Calu3 (cell line): ENCODE measurements around the gene PLP1. TPM values are rescaled to one million over a fixed set of nuclear protein-coding genes. Genes with fewer than 3 reads are reported as not detected.

Experiments
- BruUV-seq: library from RNA; stranded (reverse); fragments of 400-500 nt; replicated peaks from 2 replicates; lab custom pipeline; 2021; lab: Mats Ljungman, UMichigan
- CTCF ChIA-PET: fragments of 300-600 bp; sonication (Branson Sonifier 250); formaldehyde crosslinking; loops from one replicate; lab custom pipeline; 2022; ENCODE audit warnings: antibody characterized with exemption; lab: Charles Lee
- DNase-seq: peaks from one replicate; pipeline ENCODE4 v3.0.0; 2022
- H3K27ac Mint-ChIP-seq: one replicate; pipeline ENCODE4 v1.8.0; 2022; ENCODE audit warnings: mixed read lengths; ENCODE audit not compliant: unreplicated experiment
- H3K27me3 Mint-ChIP-seq: one replicate; pipeline ENCODE4 v1.8.0; 2022; ENCODE audit warnings: mixed read lengths; ENCODE audit not compliant: unreplicated experiment
- H3K36me3 Mint-ChIP-seq: one replicate; pipeline ENCODE4 v1.8.0; 2022; ENCODE audit warnings: mild to moderate bottlenecking, moderate library complexity, mixed read lengths; ENCODE audit not compliant: insufficient read depth, unreplicated experiment
- H3K4me1 Mint-ChIP-seq: one replicate; pipeline ENCODE4 v1.8.0; 2022; ENCODE audit warnings: mild to moderate bottlenecking, low read depth, mixed read lengths; ENCODE audit not compliant: unreplicated experiment
- H3K4me3 Mint-ChIP-seq: one replicate; pipeline ENCODE4 v1.8.0; 2022; ENCODE audit warnings: mild to moderate bottlenecking, low read depth, moderate library complexity, mixed read lengths; ENCODE audit not compliant: unreplicated experiment
- H3K9me3 Mint-ChIP-seq: one replicate; pipeline ENCODE4 v1.8.0; 2022; ENCODE audit warnings: low read depth, mixed read lengths; ENCODE audit not compliant: unreplicated experiment
- intact Hi-C: fragments of 100-400 bp; cut with micrococcal nuclease; formaldehyde crosslinking; loops from one replicate; pipeline ENCODE4 v1.10.0; 2022; ENCODE audit not compliant: unreplicated experiment
- total RNA-seq: library from RNA; stranded (reverse); gene quantifications from 2 replicates; pipeline ENCODE4 v1.2.3, GENCODE V29; 2022
- TF ChIP-seq, protein P1 (sequence below): fragments of 200-600 bp; IDR thresholded peaks from one replicate; pipeline ENCODE4 v1.8.0; 2022; ENCODE audit warnings: antibody characterized with exemption; ENCODE audit not compliant: unreplicated experiment

Gene PLP1
- total RNA-seq, 1 experiment from 2014 or later, result not detected

DNA sequence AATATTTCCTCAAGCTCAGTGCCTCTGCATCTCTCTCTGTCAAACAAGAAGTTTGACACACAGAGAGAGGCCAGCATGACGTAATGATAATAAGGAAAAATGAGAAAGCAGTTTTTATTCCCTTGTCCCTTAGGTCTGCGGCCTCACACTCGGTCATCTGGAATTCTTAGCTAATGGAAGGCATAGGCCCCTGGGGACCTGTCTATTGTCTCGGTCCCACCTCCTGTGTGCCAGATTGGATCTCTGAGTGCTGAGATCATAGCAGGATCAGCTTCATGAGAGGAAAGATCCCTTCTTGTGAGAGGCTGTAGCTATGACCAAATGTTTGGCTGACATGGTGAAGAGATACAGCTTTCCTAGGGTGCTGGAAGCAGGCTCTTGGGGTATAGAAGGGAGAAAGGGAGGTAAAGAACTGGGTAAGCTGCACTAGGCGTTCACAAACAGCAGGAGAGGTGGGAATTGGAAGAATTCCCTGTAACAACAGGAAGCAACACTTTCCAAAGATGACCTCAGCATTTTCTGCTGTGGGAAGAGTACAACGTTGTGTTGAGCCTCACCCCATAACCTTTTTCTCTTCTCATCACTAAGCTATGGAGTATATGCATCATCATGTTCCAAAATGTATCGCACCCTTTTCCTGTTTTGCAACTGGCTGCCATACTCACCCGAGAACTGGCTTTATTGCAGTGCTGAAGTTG is 45.7 kb upstream of the PLP1 start:
- H3K36me3 Mint-ChIP-seq, result no peaks in the 10 kb centered on the region
- CTCF ChIA-PET, result interaction anchor here (0.6 kb wide), 1 partner anchor 134 kb away, joined by 3 read pairs; no protein-coding TSS in a partner anchor
- TF ChIP-seq, protein P1, sequence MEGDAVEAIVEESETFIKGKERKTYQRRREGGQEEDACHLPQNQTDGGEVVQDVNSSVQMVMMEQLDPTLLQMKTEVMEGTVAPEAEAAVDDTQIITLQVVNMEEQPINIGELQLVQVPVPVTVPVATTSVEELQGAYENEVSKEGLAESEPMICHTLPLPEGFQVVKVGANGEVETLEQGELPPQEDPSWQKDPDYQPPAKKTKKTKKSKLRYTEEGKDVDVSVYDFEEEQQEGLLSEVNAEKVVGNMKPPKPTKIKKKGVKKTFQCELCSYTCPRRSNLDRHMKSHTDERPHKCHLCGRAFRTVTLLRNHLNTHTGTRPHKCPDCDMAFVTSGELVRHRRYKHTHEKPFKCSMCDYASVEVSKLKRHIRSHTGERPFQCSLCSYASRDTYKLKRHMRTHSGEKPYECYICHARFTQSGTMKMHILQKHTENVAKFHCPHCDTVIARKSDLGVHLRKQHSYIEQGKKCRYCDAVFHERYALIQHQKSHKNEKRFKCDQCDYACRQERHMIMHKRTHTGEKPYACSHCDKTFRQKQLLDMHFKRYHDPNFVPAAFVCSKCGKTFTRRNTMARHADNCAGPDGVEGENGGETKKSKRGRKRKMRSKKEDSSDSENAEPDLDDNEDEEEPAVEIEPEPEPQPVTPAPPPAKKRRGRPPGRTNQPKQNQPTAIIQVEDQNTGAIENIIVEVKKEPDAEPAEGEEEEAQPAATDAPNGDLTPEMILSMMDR, result no peak
- no peaks in the 10 kb centered on the region for H3K9me3 Mint-ChIP-seq
- no peak overlapping the region for H3K4me3 Mint-ChIP-seq
- no peak for DNase-seq
- intact Hi-C loops, result no loop called here
- H3K4me1 Mint-ChIP-seq, result no peaks in the 10 kb centered on the region
- no peak overlapping the region for H3K27ac Mint-ChIP-seq
- H3K27me3 Mint-ChIP-seq, result peaks cover 93% of the 10 kb centered on the region
- BruUV-seq, result no TSS peak

DNA sequence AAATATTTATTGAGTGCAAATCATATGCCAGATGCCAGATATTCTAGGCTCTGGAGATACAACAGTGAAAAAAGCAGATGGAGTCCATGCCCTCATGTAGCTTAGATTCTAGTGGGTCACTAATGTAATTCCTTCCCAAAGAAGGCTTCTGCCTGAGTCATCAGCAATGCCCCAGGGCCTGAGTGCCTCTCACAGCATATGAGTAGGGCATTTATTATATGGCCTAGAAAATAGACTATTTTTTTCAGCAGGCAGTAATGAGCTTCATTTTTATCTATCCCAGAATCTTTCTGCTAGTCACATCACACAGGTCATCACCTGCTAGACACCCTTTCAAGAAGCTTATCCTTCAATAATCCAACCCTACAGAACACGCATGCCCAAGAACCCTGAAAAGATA is 43.6 kb upstream of the PLP1 start:
- H3K4me1 Mint-ChIP-seq, result no peaks in the 10 kb centered on the region
- CTCF ChIA-PET, result no interaction called here
- H3K27ac Mint-ChIP-seq, result no peak overlapping the region
- no peaks in the 10 kb centered on the region for H3K36me3 Mint-ChIP-seq
- H3K27me3 Mint-ChIP-seq, result peaks cover 93% of the 10 kb centered on the region
- intact Hi-C loops, result no loop called here
- TF ChIP-seq, protein P1, result no peak
- H3K4me3 Mint-ChIP-seq, result no peak overlapping the region
- no peak for DNase-seq
- no TSS peak for BruUV-seq
- H3K9me3 Mint-ChIP-seq, result no peaks in the 10 kb centered on the region

DNA sequence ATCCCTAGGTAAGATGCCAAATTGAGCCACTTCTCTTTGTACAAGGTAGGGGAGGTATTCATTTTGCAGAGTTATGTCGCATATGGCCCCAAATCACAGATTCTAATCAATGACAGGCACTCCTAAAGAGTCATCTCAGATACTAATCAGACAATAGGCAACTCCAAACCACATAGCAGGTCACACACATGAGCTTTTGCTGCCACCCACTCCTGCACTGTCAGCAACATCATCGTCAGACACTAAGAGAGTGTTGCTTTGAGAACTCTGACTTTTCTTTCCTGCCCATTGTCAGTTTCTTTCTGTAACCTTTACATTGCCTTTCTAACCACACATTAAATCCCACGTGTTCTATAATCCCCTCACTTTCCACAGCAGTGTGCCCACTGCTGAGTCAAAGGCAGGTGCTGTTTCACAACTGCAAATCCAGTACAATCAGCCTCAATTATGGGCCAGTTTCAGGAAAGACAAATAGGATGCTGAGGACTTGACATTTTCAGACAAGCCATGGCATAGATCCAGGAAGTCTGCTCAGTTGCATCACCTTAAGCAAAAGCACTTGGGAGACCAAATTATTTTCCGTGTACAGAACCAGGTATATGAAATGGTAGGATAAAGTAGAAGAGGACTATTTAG is 42.4 kb upstream of the PLP1 start:
- Mint-ChIP-seq H3K9me3 (no peaks in the 10 kb centered on the region), H3K27me3 (peaks cover 93% of the 10 kb centered on the region), H3K27ac (no peak overlapping the region), H3K36me3 (no peaks in the 10 kb centered on the region), H3K4me3 (no peak overlapping the region), H3K4me1 (no peaks in the 10 kb centered on the region)
- DNase-seq, result no peak
- intact Hi-C loops, result no loop called here
- BruUV-seq, result no TSS peak
- CTCF ChIA-PET, result no interaction called here
- TF ChIP-seq, protein P1, result no peak

DNA sequence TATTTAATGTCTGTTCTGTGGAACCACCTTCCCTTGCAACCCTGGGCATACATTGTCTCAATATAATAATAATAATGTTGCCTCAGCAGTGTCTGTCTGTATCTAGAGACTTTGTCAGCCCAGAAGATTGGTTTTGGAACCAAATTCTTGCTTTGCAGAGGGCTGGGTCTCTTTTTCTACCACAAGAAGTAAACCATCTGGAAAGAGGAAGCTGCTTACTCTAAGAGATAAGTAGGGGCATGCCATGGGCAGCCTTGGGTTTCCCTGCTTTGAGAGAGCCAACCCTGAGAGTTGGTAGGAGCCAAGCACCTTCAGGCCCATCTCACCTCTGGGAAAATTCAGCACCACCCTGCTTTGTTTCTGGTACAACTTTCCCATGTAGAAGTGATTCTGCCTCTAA is 38.9 kb upstream of the PLP1 start:
- H3K27me3 Mint-ChIP-seq, result peaks cover 65% of the 10 kb centered on the region
- no peak for DNase-seq
- no peaks in the 10 kb centered on the region for H3K9me3 Mint-ChIP-seq
- no peaks in the 10 kb centered on the region for H3K36me3 Mint-ChIP-seq
- intact Hi-C loops, result no loop called here
- TF ChIP-seq, protein P1, result no peak
- no TSS peak for BruUV-seq
- CTCF ChIA-PET, result no interaction called here
- no peaks in the 10 kb centered on the region for H3K4me1 Mint-ChIP-seq
- H3K27ac Mint-ChIP-seq, result no peak overlapping the region
- no peak overlapping the region for H3K4me3 Mint-ChIP-seq
